T47D (cell line): ENCODE measurements around the gene DIP2C.

Experiments
- DNase-seq, 2 experiments: peaks; one replicate each; pipeline versions ENCODE4 v3.0.0 to v3.0.0-alpha.2; 2011 to 2012; ENCODE audit warnings: low read depth in 1 of 2, low spot score in 1 of 2
- JUND ChIP-seq: IDR thresholded peaks from 2 replicates; pipeline ENCODE4 v1.6.1; 2012; ENCODE audit warnings: low read depth
- in situ Hi-C: cut with HindIII; loops from 2 replicates; pipeline ENCODE4 v1.10.0; 2016; ENCODE audit warnings: low sequenced_read_pairs, low pct_unique_long_range_greater_than_20kb

DIP2C gene

GRCh38 chr10:608331-609261, 80.9 kb downstream of the DIP2C start:
- TF ChIP-seq JUND, result no peak
- DNase-seq, result peak in 1 of 2 experiments; percentile 34
- in situ Hi-C loops, result no loop called here

GRCh38 chr10:607545-608185, 81.8 kb downstream of the DIP2C start:
- no peak for DNase-seq
- in situ Hi-C loops, result no loop called here
- TF ChIP-seq JUND, result no peak

DNA sequence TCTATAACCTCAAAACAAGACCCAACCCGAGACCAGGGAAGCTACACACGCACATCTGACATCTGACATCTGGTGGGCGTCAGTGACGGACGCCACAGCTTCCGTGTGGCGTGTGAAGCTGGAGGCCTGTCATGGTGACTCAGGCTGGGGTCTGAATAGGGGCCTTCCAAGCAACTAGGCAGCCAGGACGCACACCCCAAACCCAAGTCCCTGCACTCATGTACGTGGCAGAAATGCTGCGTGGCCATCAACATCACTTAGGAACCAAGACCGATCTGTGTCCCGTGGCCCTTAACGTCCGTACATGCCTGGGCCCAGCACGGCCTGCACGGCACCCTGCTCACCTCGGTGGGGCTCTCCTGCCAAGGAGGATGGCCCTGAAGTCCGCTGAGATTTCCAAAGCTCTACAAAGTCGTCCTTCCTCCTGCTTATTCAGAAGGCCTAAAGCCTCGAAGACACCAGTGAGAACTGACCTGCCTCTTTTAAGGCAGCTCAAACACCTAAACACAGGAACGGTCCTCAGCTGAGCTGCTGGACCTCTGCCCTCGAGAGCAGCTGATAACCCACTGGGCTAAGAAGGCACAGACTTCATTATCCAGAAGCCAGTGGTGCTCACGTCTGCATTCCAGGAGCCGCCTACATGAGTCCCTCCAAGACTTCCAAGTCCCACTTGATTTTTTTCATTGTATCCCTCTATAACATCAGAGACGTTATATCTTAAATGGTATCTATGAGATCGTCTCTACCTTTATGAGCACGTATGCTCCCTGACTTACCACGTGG, 82.5 kb downstream of the DIP2C start:
- DNase-seq, result no peak
- in situ Hi-C loops, result no loop called here
- no peak for TF ChIP-seq JUND

DNA sequence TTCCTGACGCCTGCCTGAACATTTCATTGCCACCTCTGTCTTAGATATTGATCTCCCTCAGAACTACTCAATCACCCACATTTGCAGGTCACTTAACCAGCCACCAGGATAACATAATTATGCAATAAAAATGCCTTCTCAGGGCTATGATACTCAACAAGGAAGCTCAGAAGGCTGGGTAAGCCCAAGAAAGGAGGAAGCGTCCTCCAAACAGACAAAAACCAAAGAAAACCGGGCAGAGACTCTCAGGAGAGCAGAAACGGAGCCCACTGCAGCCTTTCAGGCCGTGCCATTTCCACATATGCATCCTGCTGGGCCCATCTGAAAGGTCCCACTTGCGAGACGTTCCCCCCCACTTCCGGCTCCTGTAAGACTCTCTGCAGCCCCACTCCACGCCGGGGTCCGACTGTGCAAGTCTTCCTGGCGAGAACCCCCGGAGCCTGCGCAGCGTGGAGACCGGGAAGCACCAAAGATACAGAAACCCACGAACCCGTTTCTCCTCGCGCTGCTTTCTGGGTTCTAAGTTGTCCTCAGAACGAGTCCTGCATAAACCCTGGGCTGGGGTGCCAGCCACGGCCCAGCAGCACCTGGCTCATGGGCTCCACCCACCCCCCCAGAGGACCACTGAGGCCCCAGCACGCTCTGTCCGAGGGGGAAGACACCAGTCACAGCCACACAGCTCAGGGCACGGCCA, 83.7 kb downstream of the DIP2C start:
- TF ChIP-seq JUND, result no peak
- DNase-seq, result peak; percentile 51 to 52
- in situ Hi-C loops, result no loop called here

DNA sequence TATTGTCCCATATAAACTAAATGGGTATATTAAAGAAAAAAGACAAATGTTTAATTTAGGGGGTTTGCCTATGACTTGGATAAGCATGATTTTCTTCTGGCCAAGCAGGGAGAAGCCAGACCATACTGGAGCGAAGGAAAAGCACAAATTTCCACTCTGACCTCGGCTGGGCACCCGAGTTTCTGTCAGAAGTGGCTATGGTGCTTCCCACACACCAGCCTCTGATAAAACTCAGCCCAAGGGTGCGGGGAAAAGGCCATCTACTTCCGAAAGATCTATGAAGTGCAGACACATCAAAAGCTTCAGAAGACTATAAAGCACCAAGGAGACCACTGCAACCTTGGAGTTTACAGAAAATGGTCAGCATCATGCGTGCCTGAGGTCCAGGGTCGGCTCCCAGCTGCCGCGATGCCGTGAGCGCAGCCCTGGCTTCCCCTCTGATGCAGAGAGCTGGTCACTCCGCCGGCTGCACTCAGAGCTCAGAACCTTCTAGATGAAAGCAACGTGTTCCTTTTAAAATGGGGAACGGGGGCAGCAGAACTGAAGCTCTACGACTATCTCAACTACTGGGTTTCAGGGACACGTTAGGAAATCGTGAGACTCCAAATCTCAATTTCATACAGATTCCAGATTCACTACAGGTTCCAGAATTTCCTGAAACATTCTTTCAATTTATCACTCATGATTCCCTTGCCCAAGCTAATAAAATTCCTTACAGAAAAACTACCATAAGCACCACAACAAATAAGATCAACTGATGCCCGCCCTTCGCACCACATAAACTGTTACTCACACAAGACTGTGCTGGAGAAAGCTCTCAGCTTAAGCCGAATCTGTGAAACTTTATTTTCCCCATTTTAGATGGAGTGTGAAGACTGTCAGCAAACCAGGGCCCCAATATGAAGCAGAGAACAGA, 84.5 kb downstream of the DIP2C start:
- no peak for DNase-seq
- in situ Hi-C loops, result no loop called here
- TF ChIP-seq JUND, result no peak

DNA sequence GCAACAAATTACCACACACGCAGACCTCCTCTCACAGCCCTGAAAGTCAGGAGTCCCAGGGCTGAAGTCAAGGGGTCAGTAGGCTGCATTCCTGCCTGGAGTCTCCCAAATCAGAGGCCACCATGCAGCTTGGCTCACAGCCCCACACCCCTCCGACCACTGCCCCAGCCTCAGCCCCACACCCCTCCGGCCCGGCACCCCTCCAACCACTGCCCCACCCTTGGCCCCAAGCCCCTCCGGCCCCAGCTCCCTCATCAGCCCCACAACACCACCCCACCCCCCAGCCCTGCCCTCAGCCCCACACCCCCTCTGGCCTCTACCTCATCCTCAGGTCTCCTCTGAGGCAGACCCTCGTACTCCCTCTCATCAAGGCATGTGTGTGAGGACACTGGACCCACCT, 85.7 kb downstream of the DIP2C start:
- in situ Hi-C loops, result no loop called here
- no peak for DNase-seq
- TF ChIP-seq JUND, result no peak

DNA sequence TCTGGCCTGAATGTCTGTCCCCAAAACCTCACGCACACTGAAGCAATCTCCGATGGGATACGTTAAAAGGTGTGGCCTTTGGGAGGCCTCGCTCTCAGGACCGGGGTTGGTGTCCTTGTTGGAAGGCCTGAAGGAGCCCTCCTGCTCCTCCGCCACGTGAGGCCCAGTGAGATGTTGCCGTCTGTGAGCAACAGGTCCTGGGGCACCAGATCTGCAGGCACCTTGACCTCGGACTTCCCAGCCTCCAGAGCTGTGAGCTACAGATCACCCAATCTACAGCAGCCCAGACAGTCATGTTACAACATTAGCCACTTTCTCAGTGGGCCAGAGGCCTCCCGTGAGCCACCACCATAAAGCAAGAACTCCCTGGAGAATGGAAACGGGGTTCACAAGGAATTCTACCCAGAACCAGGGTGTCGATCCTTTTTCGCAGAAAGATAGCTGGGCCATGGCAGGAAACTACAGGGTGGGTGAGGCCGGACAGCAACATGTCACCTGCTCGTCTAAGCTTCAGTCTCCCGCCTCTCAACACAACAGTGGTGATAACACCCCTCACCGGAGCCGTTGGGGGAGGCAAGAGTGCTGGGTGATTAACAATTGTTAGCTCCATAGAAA, 87.0 kb downstream of the DIP2C start:
- in situ Hi-C loops, result no loop called here
- DNase-seq, result no peak
- TF ChIP-seq JUND, result no peak

- in situ Hi-C loops, result no loop called here
- no peak for TF ChIP-seq JUND
- no peak for DNase-seq
Observed at GRCh38 chr10:601660-601963, 87.9 kb downstream of the DIP2C start.

DNA sequence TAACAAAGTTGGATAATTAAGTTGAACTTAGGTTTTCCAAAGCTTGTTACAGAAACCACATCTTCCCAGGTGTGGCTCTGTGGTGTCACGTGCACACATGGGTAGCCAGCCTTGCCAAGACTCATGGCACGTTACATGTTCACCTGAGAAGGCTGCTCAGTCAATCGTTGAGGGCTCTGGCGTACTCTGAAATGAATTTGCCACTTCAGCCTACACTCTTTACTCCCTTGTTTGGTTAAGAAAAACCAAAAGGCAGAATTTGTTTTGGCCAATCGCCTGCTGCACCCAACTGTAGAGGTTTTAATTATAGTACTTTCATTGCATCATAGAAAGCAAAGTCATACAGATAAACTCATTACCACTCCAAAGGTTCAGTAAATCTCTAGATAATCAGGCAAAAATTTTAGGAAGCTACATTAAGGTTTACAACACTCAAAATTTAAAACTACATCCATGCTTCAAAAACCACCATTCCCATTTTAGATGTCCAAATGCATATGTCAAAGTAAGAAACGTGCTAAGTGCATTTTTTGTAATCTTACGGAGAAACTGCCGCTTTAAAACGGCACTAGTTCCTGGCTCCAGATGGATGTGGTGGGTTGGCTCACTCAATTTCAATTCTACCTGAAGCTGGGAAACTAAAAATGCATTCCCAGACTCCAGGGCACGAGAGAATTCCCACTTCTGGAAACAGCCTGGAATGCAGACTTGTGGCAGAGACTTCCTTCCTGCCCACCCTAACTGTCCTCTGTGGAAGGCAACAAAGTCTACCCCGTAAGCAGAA, 88.4 kb downstream of the DIP2C start:
- no peak for DNase-seq
- in situ Hi-C loops, result no loop called here
- TF ChIP-seq JUND, result no peak

GRCh38 chr10:600234-600633, 89.2 kb downstream of the DIP2C start:
- no peak for DNase-seq
- in situ Hi-C loops, result no loop called here

DNA sequence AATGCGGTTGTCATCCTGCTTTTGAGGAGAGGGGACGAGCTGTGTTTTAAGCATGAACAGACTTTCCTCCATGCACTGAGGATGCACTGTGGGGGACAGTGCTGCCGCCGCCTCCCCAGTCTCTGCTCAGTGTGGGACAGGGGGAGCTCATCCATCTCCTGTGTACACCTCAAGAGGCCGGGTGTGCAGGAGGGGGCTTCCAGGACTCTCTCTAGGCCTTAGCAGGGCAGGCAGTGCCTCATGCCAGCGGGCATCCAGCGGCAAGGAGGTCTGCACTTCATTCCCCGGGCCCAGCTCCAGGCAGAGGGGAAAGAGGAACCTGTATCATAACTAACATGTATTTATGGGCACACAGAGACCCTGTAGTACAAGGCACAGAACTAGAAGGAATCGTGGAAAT, 89.7 kb downstream of the DIP2C start:
- no peak for DNase-seq
- TF ChIP-seq JUND, result no peak
- in situ Hi-C loops, result no loop called here

More at GRCh38 chr10:600234-600633, 89.2 kb downstream of the DIP2C start:
- TF ChIP-seq JUND, result no peak
